HK-2 (cell line): ENCODE data around the gene PRR27.

Experiments used
- DNase-seq: peaks from one replicate; pipeline ENCODE4 v3.0.0-alpha.2; 2018; ENCODE audit not compliant: unreplicated experiment

The PRR27 gene

GRCh38 chr4:70153937-70154336, at the start of gene PRR27:
PRR27 (plus strand) TSS chr4:70154237; CDS start chr4:70154376, 139 bp downstream.
- DNase-seq: no peak

- DNase-seq: no peak
These were observed 43.1 kb upstream of the PRR27 start for GRCh38 chr4:70110917-70111316.

GRCh38 chr4:70113656-70114055, 40.4 kb upstream of the PRR27 start:
- no peak for DNase-seq

DNA sequence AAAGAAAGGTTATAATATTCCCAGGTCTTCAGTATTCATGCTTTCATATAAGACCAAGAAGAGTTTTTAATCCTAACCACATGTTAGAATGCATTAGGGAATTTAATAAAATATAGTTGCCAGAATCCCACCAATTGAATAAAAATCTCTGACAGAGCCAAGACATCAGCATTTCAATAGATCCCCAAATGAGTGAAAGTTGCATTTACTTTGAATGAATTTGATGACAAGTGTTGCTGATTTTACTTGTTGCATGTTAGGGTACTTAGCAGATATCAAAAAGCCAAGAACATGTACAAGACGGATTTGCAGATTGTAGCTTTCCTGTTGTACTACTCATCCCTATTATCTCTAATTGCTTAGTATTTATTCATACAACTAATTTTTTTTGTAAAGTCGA, 39.9 kb upstream of the PRR27 start:
- DNase-seq: no peak

DNA sequence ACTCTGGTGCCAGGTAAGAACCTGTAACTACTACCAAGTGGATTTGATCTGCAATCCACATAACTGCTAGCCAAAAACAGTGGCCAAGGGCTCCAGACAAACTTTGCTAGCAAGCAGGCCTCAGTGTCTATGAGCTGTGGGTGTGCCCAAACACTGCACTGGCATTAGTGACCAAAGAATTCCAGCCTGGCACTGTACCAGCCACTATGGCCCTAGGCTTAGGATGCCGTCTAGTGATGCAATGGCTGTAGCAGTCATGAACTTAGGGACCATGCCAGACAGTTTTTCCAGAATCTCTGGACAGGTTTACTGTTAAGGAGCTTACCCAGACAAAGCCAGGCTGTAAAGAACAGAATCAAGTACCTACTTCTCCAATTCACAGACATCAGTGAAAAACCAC, 33.7 kb upstream of the PRR27 start:
- DNase-seq: no peak

DNA sequence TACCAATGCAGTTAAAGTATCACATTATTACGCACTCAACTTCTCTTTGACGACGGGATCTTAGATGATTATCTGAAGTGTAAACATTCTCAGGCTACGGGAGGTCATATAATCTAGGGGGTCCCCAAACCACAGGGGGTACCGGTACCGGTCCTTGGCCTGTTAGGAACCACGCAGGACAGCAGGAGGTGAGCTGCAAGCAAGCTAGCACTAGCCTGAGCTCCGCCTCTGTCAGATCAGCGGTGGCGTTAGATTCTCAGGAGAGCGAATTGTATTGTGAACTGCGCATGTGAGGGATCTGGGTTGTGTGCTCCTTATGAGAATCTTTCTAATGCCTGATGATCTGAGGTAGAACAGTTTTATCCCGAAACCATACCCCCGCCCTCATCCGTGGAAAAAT, 20.6 kb upstream of the PRR27 start:
- no peak for DNase-seq

- DNase-seq: no peak
These were observed 15.3 kb upstream of the PRR27 start for GRCh38 chr4:70138751-70139150.

DNA sequence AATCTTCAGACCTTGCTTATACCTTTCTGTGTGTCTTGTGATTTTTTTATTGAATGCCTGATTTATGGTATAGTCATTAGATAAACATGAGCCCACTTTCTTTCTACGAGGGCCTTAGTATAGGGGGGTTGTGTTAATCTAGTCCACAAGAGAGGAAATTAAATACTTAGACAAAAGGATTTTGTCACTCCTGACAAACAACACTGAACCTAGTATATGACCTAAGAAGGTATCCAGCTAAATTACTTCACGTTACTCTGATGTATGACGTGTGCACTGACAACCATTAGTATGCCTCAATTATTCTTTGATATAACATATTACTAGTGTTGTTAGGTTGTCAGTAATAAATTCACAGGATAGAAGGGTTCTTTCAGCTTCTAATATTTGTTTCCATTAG, 2.8 kb upstream of the PRR27 start:
- no peak for DNase-seq

DNA sequence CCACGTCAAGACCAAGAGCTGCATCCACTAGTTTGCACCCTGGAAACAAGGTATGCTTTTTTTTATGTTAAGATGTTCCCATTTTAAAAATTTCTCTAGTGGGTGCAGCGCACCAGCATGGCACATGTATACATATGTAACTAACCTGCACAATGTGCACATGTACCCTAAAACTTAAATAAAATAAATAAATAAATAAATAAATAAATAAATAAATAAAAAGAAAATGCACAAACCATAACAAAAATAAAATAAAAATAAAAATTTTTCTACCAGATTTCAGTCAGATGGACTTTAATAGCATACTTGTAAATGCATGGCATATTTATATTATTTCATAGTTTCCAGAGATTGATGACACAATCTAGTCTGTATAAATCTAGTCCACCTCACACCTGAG, 1.9 kb upstream of the PRR27 start:
- no peak for DNase-seq

DNA sequence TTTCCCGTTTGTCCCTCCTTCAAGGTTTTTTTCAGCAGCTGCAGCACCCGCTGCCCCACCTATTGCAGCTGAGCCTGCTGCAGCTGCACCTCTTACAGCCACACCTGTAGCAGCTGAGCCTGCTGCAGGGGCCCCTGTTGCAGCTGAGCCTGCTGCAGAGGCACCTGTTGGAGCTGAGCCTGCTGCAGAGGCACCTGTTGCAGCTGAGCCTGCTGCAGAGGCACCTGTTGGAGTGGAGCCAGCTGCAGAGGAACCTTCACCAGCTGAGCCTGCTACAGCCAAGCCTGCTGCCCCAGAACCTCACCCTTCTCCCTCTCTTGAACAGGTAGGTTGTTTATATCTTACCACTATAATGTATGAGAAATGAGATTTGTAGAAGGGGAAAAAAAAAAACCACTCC, 4.5 kb downstream of the PRR27 start:
- DNase-seq: no peak

DNA sequence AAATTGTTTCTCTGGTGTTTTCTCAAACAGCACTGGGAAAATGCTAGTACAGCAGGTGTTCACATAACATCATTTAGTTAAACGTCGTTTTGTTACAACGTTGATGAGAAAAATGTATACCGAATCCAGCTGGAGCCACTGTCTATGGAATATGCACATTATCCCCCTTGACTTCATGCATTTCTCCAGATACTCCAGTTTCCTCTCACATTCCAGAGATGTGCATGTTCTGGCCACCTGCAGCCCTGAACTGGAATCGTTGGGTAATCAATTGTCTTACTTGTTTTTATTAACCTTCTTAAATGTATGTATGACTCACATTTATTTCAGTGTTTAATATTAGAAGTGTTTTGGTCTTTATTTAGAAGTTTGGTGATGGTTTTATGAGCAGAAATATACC, 23.1 kb downstream of the PRR27 start:
- DNase-seq: no peak

- no peak for DNase-seq
These were observed 24.1 kb downstream of the PRR27 start for GRCh38 chr4:70178075-70178660.

GRCh38 chr4:70179811-70180210, 25.8 kb downstream of the PRR27 start:
- DNase-seq: no peak

GRCh38 chr4:70181864-70182263, 27.8 kb downstream of the PRR27 start:
- DNase-seq: no peak

- no peak for DNase-seq
These were observed 28.6 kb downstream of the PRR27 start for GRCh38 chr4:70182517-70183167.

- peak; percentile 28 for DNase-seq
These were observed 29.3 kb downstream of the PRR27 start for GRCh38 chr4:70183168-70183939.

DNA sequence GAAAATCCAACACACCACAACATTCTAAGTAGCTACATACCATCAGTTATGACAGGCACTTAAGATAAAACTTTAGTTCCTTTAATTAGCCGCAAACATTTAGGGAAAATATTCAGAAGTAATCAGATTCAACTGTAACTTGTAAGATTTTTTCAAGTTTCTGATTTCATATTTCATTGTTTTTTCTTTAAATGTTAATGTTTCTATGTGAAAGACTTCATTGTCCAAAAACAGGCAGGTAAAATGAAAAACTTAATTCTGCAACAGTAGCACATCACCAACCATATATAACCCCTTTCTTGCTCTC, 29.9 kb downstream of the PRR27 start:
- DNase-seq: no peak

DNA sequence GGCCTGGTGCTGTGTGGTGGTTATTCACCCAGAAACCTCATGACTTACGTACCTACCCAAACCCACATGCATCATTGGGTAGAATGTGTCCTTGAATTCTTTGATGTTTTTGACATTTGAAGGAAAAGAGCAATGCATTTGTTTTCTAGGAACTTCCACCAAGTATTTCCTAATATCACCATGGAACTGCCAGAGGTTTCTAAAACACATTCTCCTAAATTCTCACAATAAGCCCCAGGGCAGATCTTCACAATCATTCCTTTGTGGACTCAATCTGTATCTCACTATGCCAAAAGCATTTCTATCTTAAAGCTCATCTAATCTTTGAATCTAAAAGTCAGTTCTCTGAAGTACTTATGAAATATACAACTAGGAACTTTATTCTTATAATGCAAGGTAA, 33.2 kb downstream of the PRR27 start:
- DNase-seq: no peak

GRCh38 chr4:70190579-70190978, 36.5 kb downstream of the PRR27 start:
- no peak for DNase-seq

DNA sequence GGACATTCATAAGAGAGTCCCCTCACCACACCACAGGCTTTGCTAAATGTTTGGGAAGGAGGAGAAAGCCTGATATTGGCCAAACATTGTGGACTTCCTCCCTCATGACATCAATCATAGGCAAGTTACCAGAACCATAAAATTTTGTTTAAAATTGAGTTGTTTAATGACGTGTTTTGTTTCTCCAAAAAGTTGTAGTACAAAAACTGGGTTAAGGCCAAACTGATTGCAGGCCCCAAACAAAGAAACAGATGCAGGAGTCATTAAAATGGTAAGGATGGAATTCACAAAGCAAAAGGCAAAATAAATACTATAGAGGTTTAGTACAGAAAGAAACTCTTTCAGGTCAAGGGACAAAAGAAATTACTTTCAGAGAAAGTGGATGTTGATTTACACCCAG, 37.6 kb downstream of the PRR27 start:
- no peak for DNase-seq

DNA sequence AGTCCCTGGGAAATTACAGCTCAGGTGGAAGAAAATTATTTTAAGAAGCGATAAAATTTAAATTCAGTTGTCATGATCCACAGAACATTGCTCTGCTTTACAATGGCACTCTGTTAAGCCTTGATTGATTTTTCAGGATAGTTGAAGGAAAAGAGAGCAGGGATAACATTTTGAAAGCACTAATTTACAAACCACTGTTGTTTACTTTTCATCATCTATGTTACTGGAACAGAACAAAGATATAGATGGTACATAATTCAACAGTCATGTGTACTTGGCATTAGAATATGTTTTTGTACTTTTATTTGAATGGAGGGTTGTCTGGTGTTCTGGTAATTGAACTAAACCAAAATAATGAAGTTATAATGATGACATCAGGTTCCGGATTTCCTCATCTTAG, 38.9 kb downstream of the PRR27 start:
- no peak for DNase-seq

- DNase-seq: no peak
These were observed 41.4 kb downstream of the PRR27 start, which contains the start of gene ODAM for GRCh38 chr4:70195425-70195824. ODAM (plus strand) TSS chr4:70195725; CDS start chr4:70196544, 819 bp downstream.

DNA sequence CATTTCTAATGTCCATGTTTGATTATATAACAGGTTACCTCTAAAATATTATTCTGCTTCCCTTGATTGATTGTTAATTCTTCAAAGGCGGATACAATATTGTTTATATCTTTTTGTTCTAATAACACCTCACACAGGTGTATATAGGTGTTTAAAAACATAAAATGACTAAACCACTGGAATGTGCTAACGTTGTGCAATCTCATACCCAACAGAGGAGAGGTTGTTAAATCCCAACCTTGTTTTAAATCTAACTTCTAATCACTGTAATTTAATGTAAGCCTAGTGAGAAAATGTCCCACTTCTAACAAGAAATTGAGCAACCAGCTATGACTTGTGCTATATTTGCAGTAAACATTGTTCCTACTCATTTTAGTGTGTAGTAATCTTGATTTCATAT, 42.8 kb downstream of the PRR27 start:
- no peak for DNase-seq
